Smooth muscle cell (in vitro differentiated cells): ENCODE results near the gene TSPAN32. TPM values are rescaled to one million over a fixed set of nuclear protein-coding genes. Genes with fewer than 3 reads are reported as not detected.

Experiments used
- DNase-seq: peaks from one replicate; lab custom pipeline; 2025; ENCODE audit not compliant: unreplicated experiment; lab: John Stamatoyannopoulos, UW
- H2AFZ ChIP-seq: fragments of 200-600 bp; sonication (generic); 2 replicates; pipeline ENCODE4 v1.6.0; 2016; ENCODE audit warnings: antibody characterized with exemption, low read depth, mild to moderate bottlenecking
- H3F3A ChIP-seq: fragments of 200-600 bp; sonication (generic); 2 replicates; pipeline ENCODE4 v1.6.0; 2017; ENCODE audit warnings: antibody characterized with exemption, low read depth
- H3K27ac ChIP-seq: fragments of 200-600 bp; sonication (generic); 2 replicates; pipeline ENCODE4 v1.5.1; 2016; ENCODE audit warnings: low read depth, mild to moderate bottlenecking
- H3K27me3 ChIP-seq: fragments of 200-600 bp; sonication (generic); 2 replicates; pipeline ENCODE4 v1.6.1; 2016; ENCODE audit warnings: low read depth, mild to moderate bottlenecking
- H3K36me3 ChIP-seq: fragments of 200-600 bp; sonication (generic); 2 replicates; pipeline ENCODE4 v1.5.1; 2016; ENCODE audit warnings: low read depth
- H3K4me1 ChIP-seq: fragments of 200-600 bp; sonication (generic); 2 replicates; pipeline ENCODE4 v1.5.1; 2016; ENCODE audit warnings: low read depth
- H3K4me2 ChIP-seq: fragments of 200-600 bp; sonication (generic); 2 replicates; pipeline ENCODE4 v1.6.0; 2016; ENCODE audit warnings: mild to moderate bottlenecking
- H3K4me3 ChIP-seq: fragments of 200-600 bp; sonication (generic); 2 replicates; pipeline ENCODE4 v1.5.1; 2016; ENCODE audit warnings: mild to moderate bottlenecking
- H3K79me2 ChIP-seq: fragments of 200-600 bp; sonication (generic); 2 replicates; pipeline ENCODE4 v1.6.0; 2016; ENCODE audit warnings: low read depth, mild to moderate bottlenecking
- H3K9ac ChIP-seq: fragments of 200-600 bp; sonication (generic); 2 replicates; pipeline ENCODE4 v1.6.0; 2016; ENCODE audit warnings: low read depth
- H3K9me3 ChIP-seq: fragments of 200-600 bp; sonication (generic); replicated peaks from 2 replicates; pipeline ENCODE4 v1.5.1; 2016; ENCODE audit warnings: low read depth
- H4K20me1 ChIP-seq: fragments of 200-600 bp; sonication (generic); 2 replicates; pipeline ENCODE4 v1.6.0; 2016; ENCODE audit warnings: low read depth
- CTCF ChIP-seq: fragments of 200-600 bp; sonication (generic); IDR thresholded peaks from 2 replicates; pipeline ENCODE4 v1.5.1; 2017; ENCODE audit warnings: borderline replicate concordance, mild to moderate bottlenecking, antibody characterized with exemption; ENCODE audit not compliant: insufficient read depth, poor library complexity, severe bottlenecking
- WGBS: methylation state at CpG from one replicate; pipeline ENCODE4 v1.1.7; 2016; ENCODE audit warnings: low lambda C conversion rate; 5-methylcytosine and 5-hydroxymethylcytosine counted together
- polyA plus RNA-seq: library from polyadenylated mRNA; unstranded; fragments of >200 nt; fragmentation: Nextera tagmentation; extraction: Ambion mirVana; gene quantifications from 2 replicates; pipeline ENCODE4 v1.2.1, GENCODE V29; 2016
- total RNA-seq: library from RNA; depleted of rRNA; stranded (reverse); fragments of >200 nt; gene quantifications from 2 replicates; pipeline ENCODE4 v1.2.3, GENCODE V29; 2014

Gene TSPAN32
- total and polyA plus RNA-seq, 2 experiments from 2014 or later: not detected

DNA sequence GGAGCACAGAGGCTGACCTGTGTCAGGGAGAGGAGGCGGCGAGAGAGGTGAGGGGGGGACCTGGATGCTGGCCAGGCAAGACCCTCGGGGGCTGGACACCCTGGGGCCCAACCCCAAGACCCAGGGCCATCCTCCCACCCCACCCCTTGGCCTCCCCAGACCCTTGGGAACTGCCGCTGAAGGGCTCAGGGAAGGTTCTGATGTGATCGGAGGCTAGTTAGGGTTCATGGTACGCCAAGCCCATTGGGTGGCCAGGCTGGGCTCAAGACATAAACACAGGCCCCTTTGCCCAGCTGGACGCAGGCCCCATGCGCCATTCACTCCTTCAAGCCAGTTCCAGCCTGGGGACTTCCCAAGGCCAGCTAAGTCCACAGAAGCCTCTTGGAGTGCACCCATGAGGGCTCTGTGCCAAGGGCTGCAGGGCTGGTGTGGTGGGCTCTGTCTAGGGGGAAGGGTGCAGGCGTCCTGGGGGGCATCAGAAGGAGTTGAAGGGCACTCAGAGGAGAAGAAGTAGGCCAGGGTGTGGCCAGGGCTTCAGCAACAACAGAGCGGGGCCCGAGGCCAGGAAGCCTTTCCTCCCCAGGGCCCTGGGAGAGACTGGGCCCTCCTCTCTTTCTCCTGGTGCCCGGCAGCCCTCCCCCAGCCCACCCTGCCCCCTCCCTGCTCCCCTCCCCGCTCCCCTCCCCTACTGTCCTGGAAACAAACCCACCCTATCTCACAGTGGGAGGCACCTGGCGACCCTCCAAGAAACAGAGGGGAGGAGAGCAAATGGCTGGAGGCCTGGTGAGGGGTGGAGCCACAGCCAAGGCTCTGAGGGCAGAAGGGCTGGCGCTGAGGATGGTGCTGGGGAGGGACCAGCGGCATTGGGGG lies 12.9 kb downstream of the TSPAN32 start:
- Histone ChIP-seq H3K36me3 (no peaks in the 10 kb centered on the region), H2AFZ (no peak overlapping the region), H3K79me2 (no peaks in the 10 kb centered on the region), H4K20me1 (no peaks in the 10 kb centered on the region), H3K4me1 (no peaks in the 10 kb centered on the region), H3K9me3 (no peaks in the 10 kb centered on the region), H3K27ac (no peak overlapping the region), H3F3A (no peaks in the 10 kb centered on the region), H3K27me3 (no peaks in the 10 kb centered on the region), H3K9ac (no peak overlapping the region), H3K4me3 (no peak overlapping the region), H3K4me2 (no peak overlapping the region)
- DNase-seq: peak; percentile 48
- 66% methylated on average over 14 of the region's 16 CpGs for WGBS
- TF ChIP-seq CTCF: no peak

- no peaks in the 10 kb centered on the region for H3K36me3 ChIP-seq
- H3K4me3 ChIP-seq: no peak overlapping the region
- H3K27ac ChIP-seq: no peak overlapping the region
- no peaks in the 10 kb centered on the region for H3K27me3 ChIP-seq
- no peak for TF ChIP-seq CTCF
- H4K20me1 ChIP-seq: no peaks in the 10 kb centered on the region
- 94% methylated on average over 22 of the region's 25 CpGs for WGBS
- no peaks in the 10 kb centered on the region for H3K79me2 ChIP-seq
- H3K4me2 ChIP-seq: no peak overlapping the region
- H3K4me1 ChIP-seq: no peaks in the 10 kb centered on the region
- no peak overlapping the region for H3K9ac ChIP-seq
- no peaks in the 10 kb centered on the region for H3F3A ChIP-seq
- no peak overlapping the region for H2AFZ ChIP-seq
- no peak for DNase-seq
- no peaks in the 10 kb centered on the region for H3K9me3 ChIP-seq
Measured at GRCh38 chr11:2315395-2316168, 13.8 kb downstream of the TSPAN32 start.

DNA sequence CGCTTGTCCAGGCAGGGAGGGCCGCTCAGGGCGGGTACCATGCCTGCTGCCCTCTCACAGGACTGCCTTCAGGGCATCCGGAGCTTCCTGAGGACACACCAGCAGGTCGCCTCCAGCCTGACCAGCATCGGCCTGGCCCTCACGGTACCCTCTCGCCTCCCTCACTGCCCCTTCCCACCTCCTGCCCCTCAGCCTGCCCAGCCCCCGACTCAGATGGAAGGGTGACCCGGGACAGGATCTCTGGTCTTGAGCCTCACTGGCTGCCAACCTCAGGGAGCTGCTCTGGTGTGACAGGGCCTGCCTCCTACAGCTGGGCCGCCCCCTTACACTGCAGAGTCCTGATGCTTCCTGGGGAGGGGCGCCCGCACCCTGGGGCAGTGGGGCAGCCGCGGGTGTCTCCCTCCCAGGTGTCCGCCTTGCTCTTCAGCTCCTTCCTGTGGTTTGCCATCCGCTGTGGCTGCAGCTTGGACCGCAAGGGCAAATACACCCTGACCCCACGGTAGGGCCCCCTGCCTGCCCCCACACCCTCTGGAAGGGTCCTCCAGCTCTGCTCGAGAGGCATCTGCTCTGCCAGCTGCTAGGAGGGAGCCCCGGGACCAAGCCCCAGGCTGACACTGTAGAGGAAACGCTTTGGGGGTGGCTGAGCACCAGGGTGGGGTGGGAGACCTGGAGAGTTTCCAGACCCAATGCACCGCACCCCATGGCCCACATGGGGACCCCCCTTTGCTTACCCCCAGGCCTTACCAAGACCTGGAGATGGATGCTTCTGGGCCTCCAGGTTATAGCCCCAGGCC lies 14.6 kb downstream of the TSPAN32 start:
- H3F3A ChIP-seq: no peaks in the 10 kb centered on the region
- no peak overlapping the region for H3K9ac ChIP-seq
- WGBS: 91% methylated on average over 18 of the region's 23 CpGs
- no peaks in the 10 kb centered on the region for H3K79me2 ChIP-seq
- no peaks in the 10 kb centered on the region for H4K20me1 ChIP-seq
- no peaks in the 10 kb centered on the region for H3K27me3 ChIP-seq
- TF ChIP-seq CTCF: no peak
- H3K4me1 ChIP-seq: no peaks in the 10 kb centered on the region
- H3K4me3 ChIP-seq: no peak overlapping the region
- no peak overlapping the region for H3K27ac ChIP-seq
- H2AFZ ChIP-seq: no peak overlapping the region
- no peaks in the 10 kb centered on the region for H3K9me3 ChIP-seq
- H3K4me2 ChIP-seq: no peak overlapping the region
- H3K36me3 ChIP-seq: no peaks in the 10 kb centered on the region
- no peak for DNase-seq
